ENCODE results near the gene ATXN2L. TPM values are rescaled to one million over a fixed set of nuclear protein-coding genes. Genes with fewer than 3 reads are reported as not detected.
A peak's percentile ranks its signal among the peaks of the same experiment; 100 is the strongest.

The ATXN2L gene
- total and polyA plus RNA-seq, 10 donors, result 43.8 to 179 (median 147) TPM

DNA sequence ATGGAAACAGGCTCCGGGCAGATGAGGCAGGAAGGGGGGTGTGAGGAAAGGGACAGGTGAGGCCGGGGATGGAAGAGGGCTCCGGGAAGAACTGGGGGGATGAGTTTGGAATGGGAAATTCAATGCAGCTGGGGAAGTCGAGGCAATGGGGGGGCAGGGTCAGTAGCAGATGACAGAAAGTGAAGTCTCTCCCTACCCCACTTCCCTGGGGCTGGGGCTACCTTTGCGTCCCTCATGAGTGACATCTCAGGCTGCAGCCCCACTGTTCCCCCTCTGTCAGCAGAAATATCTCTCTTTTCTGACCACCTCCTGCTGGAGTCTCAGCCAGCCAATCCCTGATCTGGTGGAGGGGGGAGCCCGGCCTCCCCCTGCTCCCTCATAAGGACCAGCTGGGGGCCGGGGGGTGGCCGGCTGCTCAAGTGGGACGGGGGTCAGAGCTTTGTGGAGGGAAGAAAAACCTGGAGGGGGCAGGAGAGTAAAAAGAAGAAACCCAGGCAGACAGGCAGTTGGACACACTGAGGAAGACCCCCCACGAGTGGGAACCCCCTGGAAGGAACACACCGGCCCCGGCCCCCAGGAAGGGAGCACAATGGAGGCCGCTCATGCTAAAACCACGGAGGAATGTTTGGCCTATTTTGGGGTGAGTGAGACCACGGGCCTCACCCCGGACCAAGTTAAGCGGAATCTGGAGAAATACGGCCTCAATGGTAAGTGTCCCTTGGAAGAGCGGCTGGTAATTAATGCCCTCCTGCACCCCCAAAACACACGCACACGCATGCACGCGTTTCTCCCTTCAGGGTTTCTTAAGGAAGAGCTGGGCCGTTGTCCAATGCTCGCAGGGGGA is 55.5 kb downstream of the ATXN2L start, which contains the start of gene ATP2A1:
Gene ATP2A1 (plus strand): TSS at position 406 of the 844 bp plus-strand sequence. CDS start 184 bp downstream, at position 590.
- Histone ChIP-seq H3K27ac (peak within 1 kb of the TSS in 1 of 8 donors; percentile 61), H3K9me3 (no peaks in the 10 kb centered on the region), H3K27me3 (replicated peaks in 1 of 7) (peaks cover 0 to 30% (median 0%) of the 10 kb centered on the region in 7 donors), H3K4me1 (peaks cover 6 to 27% (median 19%) of the 10 kb centered on the region in 6 donors), H3K4me3 (peak within 1 kb of the TSS; percentile 62 to 87 (median 76)), H3K36me3 (peaks cover 0 to 27% (median 8%) of the 10 kb centered on the region in 6 donors)
- no peak for DNase-seq
- WGBS, 5 donors, result 76 to 90% (median 81%) methylated on average over 24 to 25 of the region's 25 CpGs
- intact Hi-C loops (cut with DNase I; ENCODE audit: low total_unique reads), result no loop called here
- TF ChIP-seq POLR2A (IDR thresholded peaks at IDR 0.05) (no peak), POLR2AphosphoS5 (IDR thresholded peaks at IDR 0.05) (no peak)
- TF ChIP-seq, protein P1, sequence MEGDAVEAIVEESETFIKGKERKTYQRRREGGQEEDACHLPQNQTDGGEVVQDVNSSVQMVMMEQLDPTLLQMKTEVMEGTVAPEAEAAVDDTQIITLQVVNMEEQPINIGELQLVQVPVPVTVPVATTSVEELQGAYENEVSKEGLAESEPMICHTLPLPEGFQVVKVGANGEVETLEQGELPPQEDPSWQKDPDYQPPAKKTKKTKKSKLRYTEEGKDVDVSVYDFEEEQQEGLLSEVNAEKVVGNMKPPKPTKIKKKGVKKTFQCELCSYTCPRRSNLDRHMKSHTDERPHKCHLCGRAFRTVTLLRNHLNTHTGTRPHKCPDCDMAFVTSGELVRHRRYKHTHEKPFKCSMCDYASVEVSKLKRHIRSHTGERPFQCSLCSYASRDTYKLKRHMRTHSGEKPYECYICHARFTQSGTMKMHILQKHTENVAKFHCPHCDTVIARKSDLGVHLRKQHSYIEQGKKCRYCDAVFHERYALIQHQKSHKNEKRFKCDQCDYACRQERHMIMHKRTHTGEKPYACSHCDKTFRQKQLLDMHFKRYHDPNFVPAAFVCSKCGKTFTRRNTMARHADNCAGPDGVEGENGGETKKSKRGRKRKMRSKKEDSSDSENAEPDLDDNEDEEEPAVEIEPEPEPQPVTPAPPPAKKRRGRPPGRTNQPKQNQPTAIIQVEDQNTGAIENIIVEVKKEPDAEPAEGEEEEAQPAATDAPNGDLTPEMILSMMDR (IDR thresholded peaks at IDR 0.05 in 8 of 11, conservative IDR thresholded peaks at IDR 0.05 in 3 of 11), result no peak

DNA sequence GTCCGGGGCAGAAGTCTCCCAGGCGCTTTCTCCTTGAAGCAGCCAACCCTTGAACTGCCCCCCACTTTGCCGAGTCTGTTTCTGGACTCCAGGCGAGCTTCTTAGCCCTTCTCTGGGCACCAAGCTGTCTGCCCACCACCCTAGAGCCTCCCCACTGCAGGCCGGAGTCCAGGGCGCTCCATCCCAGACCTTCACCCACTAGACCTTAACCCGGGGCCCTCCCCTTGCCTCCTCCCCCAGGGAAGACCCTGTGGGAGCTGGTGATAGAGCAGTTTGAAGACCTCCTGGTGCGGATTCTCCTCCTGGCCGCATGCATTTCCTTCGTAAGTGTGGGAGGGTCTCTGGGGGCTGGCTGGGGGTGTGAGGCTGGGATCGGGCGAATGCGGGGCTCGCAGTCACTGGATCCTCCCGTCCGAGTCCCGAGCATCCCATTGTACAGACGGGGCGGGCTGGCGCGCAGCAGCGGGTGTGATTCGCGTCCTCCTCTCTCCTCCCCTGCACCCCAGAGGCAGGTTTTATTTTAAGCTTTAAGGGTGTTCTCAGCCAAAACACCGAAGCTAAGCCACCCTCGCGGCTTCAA is 56.6 kb downstream of the ATXN2L start:
- TF ChIP-seq POLR2AphosphoS5 (IDR thresholded peaks at IDR 0.05) (no peak), POLR2A (IDR thresholded peaks at IDR 0.05) (no peak)
- TF ChIP-seq, protein P1 (IDR thresholded peaks at IDR 0.05 in 8 of 11, conservative IDR thresholded peaks at IDR 0.05 in 3 of 11), result no peak
- Histone ChIP-seq H3K4me1 (peaks cover 6 to 27% (median 19%) of the 10 kb centered on the region in 6 donors), H3K27me3 (replicated peaks in 1 of 7) (peaks cover 0 to 34% (median 0%) of the 10 kb centered on the region in 7 donors), H3K27ac (peak overlapping the region in 4 of 8 donors; percentile 34 to 61 (median 53)), H3K36me3 (peaks cover 0 to 16% (median 2%) of the 10 kb centered on the region in 6 donors), H3K9me3 (no peaks in the 10 kb centered on the region), H3K4me3 (peak overlapping the region; percentile 62 to 87 (median 76))
- DNase-seq, result no peak
- intact Hi-C loops (cut with DNase I; ENCODE audit: low total_unique reads), result no loop called here
- WGBS, 5 donors, result 2 to 5% (median 3%) methylated on average over 24 to 27 of the region's 27 CpGs

DNA sequence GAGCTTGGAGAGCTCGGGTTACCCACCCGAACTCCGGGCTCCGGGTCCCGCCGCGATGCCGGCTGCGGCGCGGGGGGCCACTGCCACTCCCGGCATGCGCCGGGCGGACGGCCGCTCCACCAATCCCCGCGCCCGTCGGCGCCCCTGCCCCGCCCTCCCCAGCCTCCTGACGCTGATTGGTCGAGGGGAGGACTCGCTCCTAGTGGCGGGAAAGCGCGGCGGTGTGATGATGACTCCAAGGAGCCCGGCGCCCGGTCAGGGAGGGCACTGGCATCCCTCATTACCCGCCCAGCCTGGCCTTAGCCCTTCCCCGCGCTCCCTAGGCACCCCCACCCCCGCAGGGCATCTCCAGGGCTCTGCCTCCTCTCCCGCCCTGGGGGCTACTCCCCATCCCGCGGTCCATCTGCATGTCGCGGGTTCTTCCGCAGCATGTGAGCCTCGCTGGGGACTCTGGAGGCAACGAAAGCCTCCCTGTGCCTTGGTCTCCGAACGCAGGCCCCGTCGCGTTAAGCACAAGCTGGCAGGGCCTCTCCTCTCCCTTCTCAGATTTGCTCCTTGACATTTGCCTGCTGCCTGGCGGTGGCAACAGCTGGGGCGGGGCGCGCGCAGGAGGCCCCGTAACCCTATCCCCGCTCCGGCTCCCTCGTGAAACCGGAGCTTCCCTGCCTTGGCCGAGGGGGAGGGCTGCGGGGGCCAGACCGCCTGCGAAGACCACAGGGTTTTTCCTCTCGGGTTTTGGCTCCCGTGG is 57.2 kb downstream of the ATXN2L start:
- H3K27me3 ChIP-seq (replicated peaks in 1 of 7), result peaks cover 0 to 34% (median 0%) of the 10 kb centered on the region in 7 donors
- 1 to 2% (median 2%) methylated on average over 18 to 66 of the region's 66 CpGs for WGBS, 5 donors
- peaks cover 0 to 11% (median 0%) of the 10 kb centered on the region in 6 donors for H3K36me3 ChIP-seq
- peak; percentile 94 for DNase-seq
- H3K27ac ChIP-seq, result peak overlapping the region in 4 of 8 donors; percentile 34 to 61 (median 53)
- TF ChIP-seq POLR2AphosphoS5 (IDR thresholded peaks at IDR 0.05) (peak; percentile 43 to 67 (median 61)), POLR2A (IDR thresholded peaks at IDR 0.05) (no peak)
- TF ChIP-seq, protein P1 (IDR thresholded peaks at IDR 0.05 in 8 of 11, conservative IDR thresholded peaks at IDR 0.05 in 3 of 11), result peak in 8 of 11 experiments; percentile 32 to 71 (median 51)
- peaks cover 6 to 27% (median 19%) of the 10 kb centered on the region in 6 donors for H3K4me1 ChIP-seq
- no peaks in the 10 kb centered on the region for H3K9me3 ChIP-seq
- peak overlapping the region; percentile 62 to 87 (median 76) for H3K4me3 ChIP-seq
- intact Hi-C loops (cut with DNase I; ENCODE audit: low total_unique reads), result no loop called here

Data from spleen (tissue), 11 donors.